GM18511 (cell line): ENCODE results near the gene ATRN.
"Not testable (repeated sequence)": the region's sequence is repeated elsewhere in the genome, so short reads cannot be mapped to it uniquely, and the experiment has no call there.

Experiments used
- ATAC-seq: cut with Tn5 transposase; IDR thresholded peaks from one replicate; pipeline ENCODE4 v1.9.1; 2021; ENCODE audit warnings: mild to moderate bottlenecking, moderate library complexity; ENCODE audit not compliant: unreplicated experiment

The ATRN gene

GRCh38 chr20:3470627-3471396 lies at the start of gene ATRN:
ATRN (plus strand) TSS chr20:3471018; CDS start chr20:3471108, 90 bp downstream.
- ATAC-seq, result peak; percentile 83

- ATAC-seq, result no peak
Measured at GRCh38 chr20:3421985-3422384, 48.8 kb upstream of the ATRN start.

- no peak for ATAC-seq
Measured at GRCh38 chr20:3423126-3423525, 47.7 kb upstream of the ATRN start.

GRCh38 chr20:3426766-3427165 lies 44.1 kb upstream of the ATRN start:
- not testable (repeated sequence) for ATAC-seq

- ATAC-seq, result peak; percentile 93
Measured at GRCh38 chr20:3430376-3431069, 40.3 kb upstream of the ATRN start.

GRCh38 chr20:3431109-3431508 lies 39.7 kb upstream of the ATRN start:
- no peak for ATAC-seq

GRCh38 chr20:3432844-3433243 lies 38.0 kb upstream of the ATRN start:
- no peak for ATAC-seq

- no peak for ATAC-seq
Measured at GRCh38 chr20:3433744-3434143, 37.1 kb upstream of the ATRN start.

GRCh38 chr20:3434232-3434631 lies 36.6 kb upstream of the ATRN start:
- no peak for ATAC-seq

- no peak for ATAC-seq
Measured at GRCh38 chr20:3436864-3437574, 33.8 kb upstream of the ATRN start.

GRCh38 chr20:3446779-3447178 lies 24.0 kb upstream of the ATRN start:
- no peak for ATAC-seq

- ATAC-seq, result no peak
Measured at GRCh38 chr20:3447321-3447720, 23.5 kb upstream of the ATRN start.

- no peak for ATAC-seq
Measured at GRCh38 chr20:3449319-3449718, 21.5 kb upstream of the ATRN start.

GRCh38 chr20:3452136-3452535 lies 18.7 kb upstream of the ATRN start:
- ATAC-seq, result no peak

GRCh38 chr20:3452690-3453089 lies 18.1 kb upstream of the ATRN start:
- ATAC-seq, result no peak

- ATAC-seq, result no peak
Measured at GRCh38 chr20:3454831-3455230, 16.0 kb upstream of the ATRN start.

- ATAC-seq, result no peak
Measured at GRCh38 chr20:3456648-3457047, 14.2 kb upstream of the ATRN start.

GRCh38 chr20:3459881-3460307 lies 10.9 kb upstream of the ATRN start:
- ATAC-seq, result no peak

GRCh38 chr20:3461211-3461771 lies 9.5 kb upstream of the ATRN start:
- no peak for ATAC-seq

GRCh38 chr20:3461911-3462677 lies 8.7 kb upstream of the ATRN start:
- ATAC-seq, result no peak

GRCh38 chr20:3464166-3464565 lies 6.7 kb upstream of the ATRN start:
- ATAC-seq, result no peak
